ENCODE data around the gene EFCAB14. TPM values are rescaled to one million over a fixed set of nuclear protein-coding genes. Genes with fewer than 3 reads are reported as not detected.
"Not testable (repeated sequence)": the region's sequence is repeated elsewhere in the genome, so short reads cannot be mapped to it uniquely, and the experiment has no call there.

Gene EFCAB14
- total and polyA plus RNA-seq, 7 donors = 21.1 to 63.3 (median 52.0) TPM

DNA sequence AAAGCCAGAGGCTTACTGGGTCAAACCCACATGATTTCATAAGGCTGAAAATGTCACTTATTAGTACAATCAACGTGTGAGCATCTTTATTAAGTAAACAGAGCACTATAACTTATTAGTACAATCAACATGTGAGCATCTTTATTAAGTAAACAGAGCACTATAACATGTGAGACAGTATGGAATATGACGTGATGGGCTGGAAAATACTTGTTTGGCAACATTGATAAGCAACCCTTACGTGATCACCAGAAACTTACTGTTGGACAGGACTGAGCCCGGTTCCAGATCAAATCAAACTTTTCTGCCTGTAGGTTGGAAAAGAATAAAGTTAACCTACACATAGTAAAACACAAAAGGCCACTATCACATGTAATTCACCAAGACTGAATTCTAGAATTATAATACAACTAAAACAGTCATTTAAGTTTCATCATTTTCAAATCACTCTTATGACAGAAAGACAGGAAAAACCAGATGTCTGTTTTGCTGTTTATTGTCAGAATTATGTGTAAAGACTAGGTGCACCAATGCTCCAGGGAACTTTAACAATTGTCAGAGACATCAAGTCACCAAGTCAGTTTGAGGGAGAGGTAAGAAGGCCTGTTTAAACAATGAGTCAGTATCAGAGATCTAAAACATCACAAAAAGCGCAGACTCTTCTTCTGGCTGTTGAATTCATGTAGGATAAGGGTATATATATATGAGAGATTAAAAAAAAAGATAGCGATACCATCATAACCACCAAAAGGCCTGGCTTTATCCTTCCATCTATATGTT, 66.4 kb downstream of the EFCAB14 start:
- no peak overlapping the region for H3K27ac ChIP-seq
- DNase-seq = no peak
- no peaks in the 10 kb centered on the region for H3K27me3 ChIP-seq (ENCODE audit: insufficient read depth in 3 of 3, low read length in 2 of 3)
- TF ChIP-seq, protein P1, sequence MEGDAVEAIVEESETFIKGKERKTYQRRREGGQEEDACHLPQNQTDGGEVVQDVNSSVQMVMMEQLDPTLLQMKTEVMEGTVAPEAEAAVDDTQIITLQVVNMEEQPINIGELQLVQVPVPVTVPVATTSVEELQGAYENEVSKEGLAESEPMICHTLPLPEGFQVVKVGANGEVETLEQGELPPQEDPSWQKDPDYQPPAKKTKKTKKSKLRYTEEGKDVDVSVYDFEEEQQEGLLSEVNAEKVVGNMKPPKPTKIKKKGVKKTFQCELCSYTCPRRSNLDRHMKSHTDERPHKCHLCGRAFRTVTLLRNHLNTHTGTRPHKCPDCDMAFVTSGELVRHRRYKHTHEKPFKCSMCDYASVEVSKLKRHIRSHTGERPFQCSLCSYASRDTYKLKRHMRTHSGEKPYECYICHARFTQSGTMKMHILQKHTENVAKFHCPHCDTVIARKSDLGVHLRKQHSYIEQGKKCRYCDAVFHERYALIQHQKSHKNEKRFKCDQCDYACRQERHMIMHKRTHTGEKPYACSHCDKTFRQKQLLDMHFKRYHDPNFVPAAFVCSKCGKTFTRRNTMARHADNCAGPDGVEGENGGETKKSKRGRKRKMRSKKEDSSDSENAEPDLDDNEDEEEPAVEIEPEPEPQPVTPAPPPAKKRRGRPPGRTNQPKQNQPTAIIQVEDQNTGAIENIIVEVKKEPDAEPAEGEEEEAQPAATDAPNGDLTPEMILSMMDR (IDR thresholded peaks at IDR 0.05) = no peak
- ATAC-seq = no peak
- H3K4me1 ChIP-seq = no peaks in the 10 kb centered on the region
- intact Hi-C loops (cut with DNase I) = no loop called here
- WGBS, 3 donors = 74 to 76% (median 76%) methylated on average over 6 of the region's 6 CpGs
- H3K4me3 ChIP-seq = no peak overlapping the region
- peaks cover 2% of the 10 kb centered on the region for H3K9me3 ChIP-seq
- H3K36me3 ChIP-seq (ENCODE audit: insufficient read depth in 1 of 2, low read depth in 1 of 2) = peaks cover 10 to 89% of the 10 kb centered on the region in 2 donors

DNA sequence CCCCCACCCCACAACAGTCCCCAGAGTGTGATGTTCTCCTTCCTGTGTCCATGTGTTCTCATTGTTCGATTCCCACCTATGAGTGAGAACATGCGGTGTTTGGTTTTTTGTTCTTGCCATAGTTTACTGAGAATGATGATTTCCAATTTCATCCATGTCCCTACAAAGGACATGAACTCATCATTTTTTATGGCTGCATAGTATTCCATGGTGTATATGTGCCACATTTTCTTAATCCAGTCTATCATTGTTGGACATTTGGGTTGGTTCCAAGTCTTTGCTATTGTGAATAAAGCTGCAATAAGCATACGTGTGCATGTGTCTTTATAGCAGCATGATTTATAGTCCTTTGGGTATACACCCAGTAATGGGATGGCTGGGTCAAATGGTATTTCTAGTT, 67.8 kb downstream of the EFCAB14 start:
- intact Hi-C loops (cut with DNase I); H3K4me3 ChIP-seq; H3K9me3 ChIP-seq; ATAC-seq; H3K4me1 ChIP-seq; H3K27ac ChIP-seq; H3K27me3 ChIP-seq (ENCODE audit: insufficient read depth in 3 of 3, low read length in 2 of 3); DNase-seq: not testable (repeated sequence)
- H3K36me3 ChIP-seq (ENCODE audit: insufficient read depth in 1 of 2, low read depth in 1 of 2) = peaks cover 10 to 85% of the 10 kb centered on the region in 2 donors
- 83 to 90% (median 87%) methylated on average over 3 of the region's 3 CpGs for WGBS, 3 donors

DNA sequence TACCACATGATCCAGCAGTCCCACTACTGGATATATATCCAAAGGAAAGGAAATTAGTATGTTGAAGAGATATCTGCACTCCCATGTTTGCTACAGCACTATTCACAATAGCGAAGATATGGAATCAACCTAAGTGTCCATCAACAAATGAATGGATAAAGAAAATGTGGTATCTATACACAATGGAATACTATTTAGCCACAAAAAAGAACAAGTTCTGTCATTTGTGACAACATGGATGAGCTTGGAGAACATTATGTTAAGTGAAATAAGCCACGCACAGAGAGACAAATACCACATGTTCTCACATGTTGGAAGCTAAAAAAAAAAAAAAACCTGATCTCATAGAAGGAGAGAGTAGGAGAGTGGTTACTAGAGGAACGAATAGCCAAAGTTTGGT, 68.4 kb downstream of the EFCAB14 start:
- DNase-seq = no peak
- peaks cover 2% of the 10 kb centered on the region for H3K9me3 ChIP-seq
- ATAC-seq = no peak
- H3K4me1 ChIP-seq = no peaks in the 10 kb centered on the region
- no peaks in the 10 kb centered on the region for H3K27me3 ChIP-seq (ENCODE audit: insufficient read depth in 3 of 3, low read length in 2 of 3)
- H3K4me3 ChIP-seq = no peak overlapping the region
- peaks cover 10 to 78% of the 10 kb centered on the region in 2 donors for H3K36me3 ChIP-seq (ENCODE audit: insufficient read depth in 1 of 2, low read depth in 1 of 2)
- WGBS, 3 donors = 57 to 98% (median 97%) methylated on average over 3 of the region's 3 CpGs
- TF ChIP-seq, protein P1 (IDR thresholded peaks at IDR 0.05) = no peak
- H3K27ac ChIP-seq = no peak overlapping the region
- intact Hi-C loops (cut with DNase I) = no loop called here

DNA sequence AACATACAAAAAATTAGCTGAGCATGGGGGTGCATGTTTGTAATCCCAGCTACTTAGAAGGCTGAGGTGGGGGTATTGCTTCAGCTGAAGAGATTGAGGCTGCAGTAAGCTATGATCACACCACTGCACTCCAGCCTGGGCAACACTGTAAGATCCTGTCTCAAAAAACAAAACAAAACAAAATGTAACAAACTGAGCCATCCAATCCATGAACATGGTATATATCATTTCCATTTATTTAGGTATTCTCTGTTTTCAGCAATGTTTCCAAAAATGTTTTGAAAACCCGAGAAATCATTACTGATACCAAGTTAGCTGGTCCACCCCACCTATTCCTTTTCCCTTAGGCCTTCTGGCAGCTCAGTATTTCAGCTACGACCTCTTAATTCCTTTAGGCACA, 69.2 kb downstream of the EFCAB14 start:
- Histone ChIP-seq H3K4me3 (no peak overlapping the region), H3K36me3 (ENCODE audit: insufficient read depth in 1 of 2, low read depth in 1 of 2) (peaks cover 10 to 76% of the 10 kb centered on the region in 2 donors), H3K4me1 (no peaks in the 10 kb centered on the region), H3K27ac (no peak overlapping the region), H3K27me3 (ENCODE audit: insufficient read depth in 3 of 3, low read length in 2 of 3) (no peaks in the 10 kb centered on the region), H3K9me3 (peaks cover 2% of the 10 kb centered on the region)
- intact Hi-C loops (cut with DNase I) = no loop called here
- TF ChIP-seq, protein P1 (IDR thresholded peaks at IDR 0.05) = no peak
- 89 to 100% (median 98%) methylated on average over 2 of the region's 2 CpGs for WGBS, 3 donors
- no peak for ATAC-seq
- no peak for DNase-seq

DNA sequence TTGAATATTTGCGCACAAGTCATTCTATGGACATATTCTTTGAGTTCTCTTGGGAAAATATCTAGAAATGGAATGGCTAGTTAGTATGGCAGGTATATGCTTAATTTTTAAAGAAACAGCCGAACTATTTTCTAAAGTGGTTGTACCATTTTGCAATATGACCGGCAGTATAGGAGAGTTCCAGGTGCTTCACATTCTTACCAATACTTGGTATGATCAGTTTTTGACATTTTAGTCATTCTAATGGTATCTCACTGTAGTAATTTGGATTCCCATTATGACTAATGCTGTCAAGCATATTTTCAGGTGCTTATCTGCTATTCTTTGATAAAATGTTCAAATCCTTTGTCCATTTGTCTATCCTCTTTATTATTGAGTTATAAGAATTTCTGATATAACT, 71.3 kb downstream of the EFCAB14 start:
- Histone ChIP-seq H3K27me3 (ENCODE audit: insufficient read depth in 3 of 3, low read length in 2 of 3) (no peaks in the 10 kb centered on the region), H3K4me3 (no peak overlapping the region), H3K4me1 (no peaks in the 10 kb centered on the region), H3K36me3 (ENCODE audit: insufficient read depth in 1 of 2, low read depth in 1 of 2) (peaks cover 4 to 64% of the 10 kb centered on the region in 2 donors), H3K9me3 (peaks cover 2% of the 10 kb centered on the region), H3K27ac (no peak overlapping the region)
- TF ChIP-seq, protein P1 (IDR thresholded peaks at IDR 0.05) = no peak
- DNase-seq = no peak
- no peak for ATAC-seq
- WGBS, 3 donors = 97 to 98% (median 97%) methylated on average over 3 of the region's 3 CpGs
- intact Hi-C loops (cut with DNase I) = no loop called here

All from psoas muscle (tissue), 8 donors.